ENCODE results near the gene USP25.

USP25 gene

GRCh38 chr21:15809065-15809464 is 79.3 kb downstream of the USP25 start:
- no peak overlapping the region for H3K4me3 ChIP-seq (ENCODE audit: low read depth, low read length)
- TF ChIP-seq CTCF (IDR thresholded peaks at IDR 0.05; ENCODE audit: low read depth, low read length) = no peak

- H3K4me3 ChIP-seq (ENCODE audit: low read depth, low read length) = no peak overlapping the region
- no peak for TF ChIP-seq CTCF (IDR thresholded peaks at IDR 0.05; ENCODE audit: low read depth, low read length)
Observed at GRCh38 chr21:15809818-15810217, 80.0 kb downstream of the USP25 start.

GRCh38 chr21:15815285-15815684 is 85.5 kb downstream of the USP25 start:
- no peak for TF ChIP-seq CTCF (IDR thresholded peaks at IDR 0.05; ENCODE audit: low read depth, low read length)
- no peak overlapping the region for H3K4me3 ChIP-seq (ENCODE audit: low read depth, low read length)

- no peak for TF ChIP-seq CTCF (IDR thresholded peaks at IDR 0.05; ENCODE audit: low read depth, low read length)
- H3K4me3 ChIP-seq (ENCODE audit: low read depth, low read length) = no peak overlapping the region
Observed at GRCh38 chr21:15820327-15820726, 90.5 kb downstream of the USP25 start.

DNA sequence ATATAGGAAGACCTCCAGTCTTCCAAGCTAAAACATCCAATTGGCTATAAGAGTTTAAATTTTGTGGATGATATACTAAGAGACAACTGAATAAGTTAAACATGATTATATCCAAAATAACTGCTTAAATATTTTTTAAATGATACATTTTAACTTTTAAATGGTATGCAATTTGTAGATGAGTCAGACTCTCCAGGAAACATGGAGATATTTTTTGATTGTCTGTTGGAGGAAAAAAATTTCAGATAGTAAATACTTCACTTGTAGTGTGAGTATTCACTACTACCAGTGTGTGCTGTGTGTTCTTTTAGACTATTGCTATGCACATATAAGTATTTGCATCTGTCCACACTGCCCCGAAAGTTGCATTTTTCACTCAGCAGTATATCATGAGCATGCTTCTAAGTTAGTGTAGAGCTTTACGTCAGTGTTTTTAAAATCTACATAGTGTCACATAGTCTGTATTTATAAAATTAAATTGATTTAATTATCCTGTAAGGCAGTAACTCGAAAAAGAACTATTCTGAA is 91.1 kb downstream of the USP25 start:
- no peak for TF ChIP-seq CTCF (IDR thresholded peaks at IDR 0.05; ENCODE audit: low read depth, low read length)
- H3K4me3 ChIP-seq (ENCODE audit: low read depth, low read length) = no peak overlapping the region

DNA sequence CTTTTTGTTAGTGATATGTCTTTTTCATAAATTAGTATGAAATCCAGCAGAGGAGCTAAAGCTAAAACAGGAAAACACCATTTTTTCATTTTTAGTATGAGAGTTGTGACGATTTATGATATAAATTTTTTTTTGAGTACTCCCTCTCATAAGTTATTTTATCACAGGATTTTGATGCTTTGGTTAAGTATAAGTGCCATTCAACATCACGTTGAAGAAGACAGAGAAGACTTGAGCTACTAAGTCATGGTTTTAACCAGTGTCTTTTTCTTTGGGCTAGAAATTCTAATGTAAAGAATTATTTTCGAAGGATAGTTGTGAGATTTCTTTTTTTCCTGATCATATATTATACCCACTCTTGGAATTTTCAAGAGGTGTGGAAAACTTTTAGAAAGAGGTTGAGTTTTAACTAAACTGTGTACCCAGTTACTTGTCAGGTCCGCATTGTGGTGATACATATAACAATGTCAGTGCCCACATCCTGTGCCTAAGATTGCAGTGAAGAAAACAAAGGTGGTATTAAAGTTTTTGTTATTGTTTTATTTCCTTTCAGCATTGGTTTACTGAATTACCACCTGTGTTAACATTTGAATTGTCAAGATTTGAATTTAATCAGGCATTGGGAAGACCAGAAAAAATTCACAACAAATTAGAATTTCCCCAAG is 93.8 kb downstream of the USP25 start:
- TF ChIP-seq CTCF (IDR thresholded peaks at IDR 0.05; ENCODE audit: low read depth, low read length) = no peak
- no peak overlapping the region for H3K4me3 ChIP-seq (ENCODE audit: low read depth, low read length)

GRCh38 chr21:15825700-15826099 is 95.9 kb downstream of the USP25 start:
- no peak for TF ChIP-seq CTCF (IDR thresholded peaks at IDR 0.05; ENCODE audit: low read depth, low read length)
- H3K4me3 ChIP-seq (ENCODE audit: low read depth, low read length) = no peak overlapping the region

All from WI38 (cell line).